ENCODE results near the gene CUBN. TPM values are rescaled to one million over a fixed set of nuclear protein-coding genes. Genes with fewer than 3 reads are reported as not detected.

Gene CUBN
- total RNA-seq, 1 donor, result 1.1 TPM

DNA sequence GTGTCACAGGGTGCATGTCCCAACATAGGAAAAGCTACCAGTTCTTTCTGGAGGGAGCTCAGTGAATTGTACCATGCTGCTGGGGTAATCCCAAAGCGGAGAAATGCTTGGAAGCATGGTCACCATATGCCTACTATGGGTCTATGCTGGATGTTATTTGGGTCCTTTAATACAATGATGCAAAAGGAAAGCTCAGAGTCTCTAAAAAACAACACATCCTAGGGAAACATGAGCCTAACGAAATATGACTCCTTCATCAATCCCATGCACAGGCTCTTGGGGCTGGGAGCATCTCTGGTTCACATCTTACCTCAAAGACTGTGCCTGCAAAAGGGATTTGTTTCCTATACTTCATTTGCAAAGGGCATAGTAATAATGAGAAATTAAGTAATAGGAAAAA is 65.2 kb downstream of the CUBN start:
- Histone ChIP-seq H3K36me3 (ENCODE audit: insufficient read depth, low read length) (no peaks in the 10 kb centered on the region), H3K27me3 (ENCODE audit: insufficient read depth, low read length) (no peaks in the 10 kb centered on the region), H2AFZ (ENCODE audit: low read length) (no peak overlapping the region), H4K20me1 (ENCODE audit: insufficient read depth, low read length) (no peaks in the 10 kb centered on the region), H3K4me1 (ENCODE audit: insufficient read depth, low read length) (peaks cover 52% of the 10 kb centered on the region), H3K27ac (ENCODE audit: low read depth, low read length) (no peak overlapping the region), H3K4me2 (ENCODE audit: insufficient read depth, low read length) (no peak overlapping the region), H3K9me3 (ENCODE audit: low read depth, low read length) (no peaks in the 10 kb centered on the region), H3K79me2 (ENCODE audit: insufficient read depth, low read length) (no peaks in the 10 kb centered on the region), H3K4me3 (ENCODE audit: insufficient read depth, low read length) (no peak overlapping the region)
- TF ChIP-seq, protein P1, sequence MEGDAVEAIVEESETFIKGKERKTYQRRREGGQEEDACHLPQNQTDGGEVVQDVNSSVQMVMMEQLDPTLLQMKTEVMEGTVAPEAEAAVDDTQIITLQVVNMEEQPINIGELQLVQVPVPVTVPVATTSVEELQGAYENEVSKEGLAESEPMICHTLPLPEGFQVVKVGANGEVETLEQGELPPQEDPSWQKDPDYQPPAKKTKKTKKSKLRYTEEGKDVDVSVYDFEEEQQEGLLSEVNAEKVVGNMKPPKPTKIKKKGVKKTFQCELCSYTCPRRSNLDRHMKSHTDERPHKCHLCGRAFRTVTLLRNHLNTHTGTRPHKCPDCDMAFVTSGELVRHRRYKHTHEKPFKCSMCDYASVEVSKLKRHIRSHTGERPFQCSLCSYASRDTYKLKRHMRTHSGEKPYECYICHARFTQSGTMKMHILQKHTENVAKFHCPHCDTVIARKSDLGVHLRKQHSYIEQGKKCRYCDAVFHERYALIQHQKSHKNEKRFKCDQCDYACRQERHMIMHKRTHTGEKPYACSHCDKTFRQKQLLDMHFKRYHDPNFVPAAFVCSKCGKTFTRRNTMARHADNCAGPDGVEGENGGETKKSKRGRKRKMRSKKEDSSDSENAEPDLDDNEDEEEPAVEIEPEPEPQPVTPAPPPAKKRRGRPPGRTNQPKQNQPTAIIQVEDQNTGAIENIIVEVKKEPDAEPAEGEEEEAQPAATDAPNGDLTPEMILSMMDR (IDR thresholded peaks at IDR 0.05; ENCODE audit: extremely low read depth, low read depth, low read length), result no peak
- DNase-seq (ENCODE audit: insufficient read length, low spot score, missing footprints), result no peak

DNA sequence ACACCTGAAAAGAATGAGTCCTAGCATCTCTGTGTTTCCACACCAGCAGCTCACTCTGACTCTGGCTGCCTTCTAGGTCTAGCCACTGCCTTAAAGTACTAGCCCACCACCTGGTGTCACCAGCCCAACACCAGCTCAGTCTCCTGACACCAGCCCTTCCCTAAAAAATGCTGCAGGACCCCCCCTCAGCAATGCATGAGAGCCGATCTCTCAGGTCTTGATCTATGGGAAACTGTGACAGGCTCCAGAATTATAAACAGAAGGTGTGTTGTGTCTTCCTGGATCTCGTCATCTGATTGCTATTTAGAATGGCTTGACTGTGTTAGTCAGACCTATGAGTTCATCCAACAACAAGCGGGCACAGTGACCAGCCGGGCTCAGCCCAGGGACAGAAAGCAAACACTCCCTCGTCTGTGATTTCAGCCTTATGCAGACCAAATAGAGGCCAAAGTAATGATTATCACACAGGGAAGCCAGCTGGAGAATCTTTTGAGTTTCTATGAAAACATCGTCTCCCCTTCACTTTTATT is 66.6 kb downstream of the CUBN start:
- Histone ChIP-seq H3K9me3 (ENCODE audit: low read depth, low read length) (no peaks in the 10 kb centered on the region), H3K79me2 (ENCODE audit: insufficient read depth, low read length) (no peaks in the 10 kb centered on the region), H4K20me1 (ENCODE audit: insufficient read depth, low read length) (no peaks in the 10 kb centered on the region), H3K36me3 (ENCODE audit: insufficient read depth, low read length) (no peaks in the 10 kb centered on the region), H2AFZ (ENCODE audit: low read length) (no peak overlapping the region), H3K27me3 (ENCODE audit: insufficient read depth, low read length) (no peaks in the 10 kb centered on the region), H3K27ac (ENCODE audit: low read depth, low read length) (peak overlapping the region; percentile 82), H3K4me2 (ENCODE audit: insufficient read depth, low read length) (peak overlapping the region; percentile 57), H3K4me3 (ENCODE audit: insufficient read depth, low read length) (peak overlapping the region; percentile 4), H3K4me1 (ENCODE audit: insufficient read depth, low read length) (peaks cover 64% of the 10 kb centered on the region)
- TF ChIP-seq, protein P1 (IDR thresholded peaks at IDR 0.05; ENCODE audit: extremely low read depth, low read depth, low read length), result no peak
- DNase-seq (ENCODE audit: insufficient read length, low spot score, missing footprints), result peak; percentile 85

DNA sequence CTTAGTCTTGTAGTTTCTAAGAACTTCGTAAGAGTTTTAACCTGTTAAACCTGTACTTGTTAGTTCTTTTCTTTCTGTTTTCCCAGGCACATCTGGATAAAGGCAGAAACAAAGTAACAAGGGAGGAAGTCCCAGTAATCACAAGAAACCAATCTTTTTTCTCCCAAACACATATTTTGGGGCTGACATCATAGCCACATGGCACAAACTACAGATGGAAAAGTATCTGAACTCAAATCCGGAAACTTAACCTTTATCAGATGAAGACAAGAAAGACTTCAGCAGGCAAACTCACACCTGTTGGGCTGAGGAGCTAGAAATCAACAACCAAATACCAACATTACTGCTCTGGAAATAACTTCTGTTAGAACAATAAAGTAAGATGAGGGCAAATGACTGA is 67.1 kb downstream of the CUBN start:
- no peaks in the 10 kb centered on the region for H3K9me3 ChIP-seq (ENCODE audit: low read depth, low read length)
- H3K4me2 ChIP-seq (ENCODE audit: insufficient read depth, low read length), result peak overlapping the region; percentile 57
- H3K4me1 ChIP-seq (ENCODE audit: insufficient read depth, low read length), result peaks cover 59% of the 10 kb centered on the region
- TF ChIP-seq, protein P1 (IDR thresholded peaks at IDR 0.05; ENCODE audit: extremely low read depth, low read depth, low read length), result no peak
- H3K4me3 ChIP-seq (ENCODE audit: insufficient read depth, low read length), result peak overlapping the region; percentile 4
- no peaks in the 10 kb centered on the region for H4K20me1 ChIP-seq (ENCODE audit: insufficient read depth, low read length)
- H3K79me2 ChIP-seq (ENCODE audit: insufficient read depth, low read length), result no peaks in the 10 kb centered on the region
- peak overlapping the region; percentile 82 for H3K27ac ChIP-seq (ENCODE audit: low read depth, low read length)
- no peak overlapping the region for H2AFZ ChIP-seq (ENCODE audit: low read length)
- no peaks in the 10 kb centered on the region for H3K36me3 ChIP-seq (ENCODE audit: insufficient read depth, low read length)
- no peak for DNase-seq (ENCODE audit: insufficient read length, low spot score, missing footprints)
- H3K27me3 ChIP-seq (ENCODE audit: insufficient read depth, low read length), result no peaks in the 10 kb centered on the region

DNA sequence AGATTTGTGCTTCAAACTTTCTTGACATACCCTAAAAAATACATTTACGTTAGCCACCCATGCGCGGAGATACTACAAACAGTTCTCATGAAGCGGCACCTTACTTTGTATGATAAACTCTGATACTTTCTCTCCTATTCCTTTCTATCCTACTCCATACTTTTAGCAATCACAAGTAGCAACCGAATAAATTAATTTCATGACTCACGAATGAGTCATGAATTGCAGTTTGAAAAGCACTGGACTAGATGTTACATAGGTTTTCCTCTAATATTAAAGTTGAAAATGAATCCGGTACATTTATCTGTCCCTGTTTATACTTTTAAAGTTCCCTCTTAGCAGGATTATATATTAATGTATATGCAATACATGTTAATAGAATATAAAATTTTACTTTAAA is 67.6 kb downstream of the CUBN start:
- Histone ChIP-seq H3K9me3 (ENCODE audit: low read depth, low read length) (no peaks in the 10 kb centered on the region), H2AFZ (ENCODE audit: low read length) (no peak overlapping the region), H3K27ac (ENCODE audit: low read depth, low read length) (peak overlapping the region; percentile 82), H3K27me3 (ENCODE audit: insufficient read depth, low read length) (no peaks in the 10 kb centered on the region), H4K20me1 (ENCODE audit: insufficient read depth, low read length) (no peaks in the 10 kb centered on the region), H3K36me3 (ENCODE audit: insufficient read depth, low read length) (no peaks in the 10 kb centered on the region), H3K79me2 (ENCODE audit: insufficient read depth, low read length) (no peaks in the 10 kb centered on the region), H3K4me3 (ENCODE audit: insufficient read depth, low read length) (no peak overlapping the region), H3K4me1 (ENCODE audit: insufficient read depth, low read length) (peaks cover 57% of the 10 kb centered on the region), H3K4me2 (ENCODE audit: insufficient read depth, low read length) (peak overlapping the region; percentile 57)
- TF ChIP-seq, protein P1 (IDR thresholded peaks at IDR 0.05; ENCODE audit: extremely low read depth, low read depth, low read length), result no peak
- peak; percentile 71 for DNase-seq (ENCODE audit: insufficient read length, low spot score, missing footprints)
